ENCODE results near the gene ACSM2A.
"Not testable (repeated sequence)": the region's sequence is repeated elsewhere in the genome, so short reads cannot be mapped to it uniquely, and the experiment has no call there.

DNA sequence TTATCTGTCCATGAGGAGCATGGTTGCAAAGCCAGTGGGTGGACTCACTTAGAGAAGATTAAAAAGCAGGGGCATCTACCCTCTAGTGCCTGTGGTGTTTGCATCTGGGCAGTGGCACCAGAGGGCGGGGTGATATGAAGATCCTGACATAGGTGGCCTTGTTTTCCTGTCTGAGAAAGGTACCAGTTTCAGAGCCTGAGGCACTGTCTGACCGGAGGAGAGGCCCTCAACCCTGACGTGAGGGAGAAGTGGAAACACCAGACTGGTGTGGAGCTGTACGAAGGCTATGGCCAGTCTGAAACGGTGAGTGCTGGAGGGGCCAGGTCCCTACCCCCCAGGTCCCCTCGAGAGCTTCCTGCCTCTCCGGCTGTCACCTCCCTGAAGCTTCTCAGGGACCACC, 21.8 kb upstream of the ACSM2A start:
- TF ChIP-seq RCOR1 (IDR thresholded peaks at IDR 0.05; ENCODE audit: insufficient replicate concordance, low read length); POLR2A (IDR thresholded peaks at IDR 0.05; ENCODE audit: low read depth, low read length); CTCF (conservative IDR thresholded peaks at IDR 0.05; ENCODE audit: low read depth, low read length); RAD21 (IDR thresholded peaks at IDR 0.05; ENCODE audit: low read length); FOS (IDR thresholded peaks at IDR 0.05; ENCODE audit: low read depth, low read length); MXI1 (IDR thresholded peaks at IDR 0.05; ENCODE audit: borderline replicate concordance, low read depth, low read length); MAFK (IDR thresholded peaks at IDR 0.05; ENCODE audit: low read depth, low read length); BHLHE40 (IDR thresholded peaks at IDR 0.05; ENCODE audit: low read depth, low read length); CEBPB (IDR thresholded peaks at IDR 0.05; ENCODE audit: low read depth, low read length); RFX5 (IDR thresholded peaks at IDR 0.05; ENCODE audit: low read depth, low read length): not testable (repeated sequence)
